DOHH2 (cell line): ENCODE measurements around the gene KIRREL3.

Source experiments
- H3F3A ChIP-seq: fragments of 200-600 bp; sonication (generic), shearing (Covaris generic); 2 replicates; pipeline ENCODE4 v1.6.0; 2016; ENCODE audit warnings: antibody characterized with exemption, mild to moderate bottlenecking; ENCODE audit not compliant: control insufficient read depth, insufficient read depth
- H3K27ac ChIP-seq: fragments of 200-600 bp; sonication (generic); 2 replicates; pipeline ENCODE4 v1.5.1; 2014; ENCODE audit warnings: low read depth, mild to moderate bottlenecking, low read length, moderate library complexity
- H3K27me3 ChIP-seq: fragments of 200-600 bp; sonication (generic); 2 replicates; pipeline ENCODE4 v1.6.1; 2014; ENCODE audit warnings: mild to moderate bottlenecking, low read length, mixed read lengths; ENCODE audit not compliant: control insufficient read depth
- H3K36me3 ChIP-seq: fragments of 200-600 bp; sonication (generic); 2 replicates; pipeline ENCODE4 v1.6.1; 2014; ENCODE audit warnings: mild to moderate bottlenecking, low read length, moderate library complexity, mixed read lengths; ENCODE audit not compliant: control insufficient read depth
- H3K4me1 ChIP-seq: fragments of 200-600 bp; sonication (generic); 2 replicates; pipeline ENCODE4 v1.6.1; 2014; ENCODE audit warnings: mild to moderate bottlenecking, low read length, mixed read lengths; ENCODE audit not compliant: control insufficient read depth
- H3K4me2 ChIP-seq: fragments of 200-600 bp; sonication (generic); 2 replicates; pipeline ENCODE4 v1.6.0; 2014; ENCODE audit warnings: mild to moderate bottlenecking, low read length, moderate library complexity
- H3K4me3 ChIP-seq: fragments of 200-600 bp; sonication (generic); 2 replicates; pipeline ENCODE4 v1.5.1; 2014; ENCODE audit warnings: mild to moderate bottlenecking, low read length, mixed read lengths
- H3K79me2 ChIP-seq: fragments of 200-600 bp; sonication (generic); 2 replicates; pipeline ENCODE4 v1.6.1; 2014; ENCODE audit warnings: mild to moderate bottlenecking, low read length, mixed read lengths; ENCODE audit not compliant: control insufficient read depth
- H3K9me2 ChIP-seq: fragments of 200-600 bp; sonication (generic); replicated peaks from 2 replicates; pipeline ENCODE4 v1.6.1; 2014; ENCODE audit warnings: mild to moderate bottlenecking, low read length, mixed read lengths; ENCODE audit not compliant: control insufficient read depth
- H3K9me3 ChIP-seq: fragments of 200-600 bp; sonication (generic); 2 replicates; pipeline ENCODE4 v1.6.1; 2014; ENCODE audit warnings: antibody characterized with exemption, low read length, mixed read lengths; ENCODE audit not compliant: control insufficient read depth, insufficient read depth
- H4K20me1 ChIP-seq: fragments of 200-600 bp; sonication (generic); 2 replicates; pipeline ENCODE4 v1.6.0; 2014; ENCODE audit warnings: low read depth, mild to moderate bottlenecking, antibody characterized with exemption, low read length, moderate library complexity; ENCODE audit not compliant: control insufficient read depth, insufficient read depth
- EZH2phosphoT487 ChIP-seq: fragments of 200-600 bp; sonication (generic); IDR thresholded peaks from 2 replicates; pipeline ENCODE4 v1.6.1; 2017; ENCODE audit warnings: borderline replicate concordance, mild to moderate bottlenecking, antibody characterized with exemption, low read length, moderate library complexity, mixed read lengths
- TF ChIP-seq, protein P1 (sequence below): fragments of 200-600 bp; sonication (generic); IDR thresholded peaks from one replicate; pipeline ENCODE4 v1.5.1; 2014; ENCODE audit warnings: antibody characterized with exemption, mild to moderate bottlenecking, low read depth, low read length; ENCODE audit not compliant: poor library complexity, severe bottlenecking

Gene KIRREL3

DNA sequence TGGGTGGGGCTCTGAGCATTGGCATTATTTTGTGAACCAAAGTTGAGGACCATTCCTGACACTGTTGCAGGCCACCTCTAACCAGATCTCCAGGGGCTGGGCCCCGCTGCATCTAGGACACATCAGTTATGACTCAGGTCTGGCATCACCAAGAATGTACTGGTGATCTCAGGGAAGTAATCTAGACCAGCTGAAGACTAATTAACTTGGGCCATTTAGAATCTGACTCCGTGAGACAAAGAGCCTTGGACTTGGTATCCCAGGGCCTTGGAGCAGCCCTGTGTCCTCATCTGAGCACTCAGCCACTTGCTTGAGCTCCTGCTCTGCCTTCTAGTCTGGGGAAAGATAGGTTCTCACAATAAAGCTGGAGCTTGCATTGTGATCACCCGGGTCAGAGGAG is 200.6 kb downstream of the KIRREL3 start:
- TF ChIP-seq, protein P1, sequence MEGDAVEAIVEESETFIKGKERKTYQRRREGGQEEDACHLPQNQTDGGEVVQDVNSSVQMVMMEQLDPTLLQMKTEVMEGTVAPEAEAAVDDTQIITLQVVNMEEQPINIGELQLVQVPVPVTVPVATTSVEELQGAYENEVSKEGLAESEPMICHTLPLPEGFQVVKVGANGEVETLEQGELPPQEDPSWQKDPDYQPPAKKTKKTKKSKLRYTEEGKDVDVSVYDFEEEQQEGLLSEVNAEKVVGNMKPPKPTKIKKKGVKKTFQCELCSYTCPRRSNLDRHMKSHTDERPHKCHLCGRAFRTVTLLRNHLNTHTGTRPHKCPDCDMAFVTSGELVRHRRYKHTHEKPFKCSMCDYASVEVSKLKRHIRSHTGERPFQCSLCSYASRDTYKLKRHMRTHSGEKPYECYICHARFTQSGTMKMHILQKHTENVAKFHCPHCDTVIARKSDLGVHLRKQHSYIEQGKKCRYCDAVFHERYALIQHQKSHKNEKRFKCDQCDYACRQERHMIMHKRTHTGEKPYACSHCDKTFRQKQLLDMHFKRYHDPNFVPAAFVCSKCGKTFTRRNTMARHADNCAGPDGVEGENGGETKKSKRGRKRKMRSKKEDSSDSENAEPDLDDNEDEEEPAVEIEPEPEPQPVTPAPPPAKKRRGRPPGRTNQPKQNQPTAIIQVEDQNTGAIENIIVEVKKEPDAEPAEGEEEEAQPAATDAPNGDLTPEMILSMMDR, result no peak
- no peak for TF ChIP-seq EZH2phosphoT487
- H3K4me1 ChIP-seq, result no peaks in the 10 kb centered on the region

DNA sequence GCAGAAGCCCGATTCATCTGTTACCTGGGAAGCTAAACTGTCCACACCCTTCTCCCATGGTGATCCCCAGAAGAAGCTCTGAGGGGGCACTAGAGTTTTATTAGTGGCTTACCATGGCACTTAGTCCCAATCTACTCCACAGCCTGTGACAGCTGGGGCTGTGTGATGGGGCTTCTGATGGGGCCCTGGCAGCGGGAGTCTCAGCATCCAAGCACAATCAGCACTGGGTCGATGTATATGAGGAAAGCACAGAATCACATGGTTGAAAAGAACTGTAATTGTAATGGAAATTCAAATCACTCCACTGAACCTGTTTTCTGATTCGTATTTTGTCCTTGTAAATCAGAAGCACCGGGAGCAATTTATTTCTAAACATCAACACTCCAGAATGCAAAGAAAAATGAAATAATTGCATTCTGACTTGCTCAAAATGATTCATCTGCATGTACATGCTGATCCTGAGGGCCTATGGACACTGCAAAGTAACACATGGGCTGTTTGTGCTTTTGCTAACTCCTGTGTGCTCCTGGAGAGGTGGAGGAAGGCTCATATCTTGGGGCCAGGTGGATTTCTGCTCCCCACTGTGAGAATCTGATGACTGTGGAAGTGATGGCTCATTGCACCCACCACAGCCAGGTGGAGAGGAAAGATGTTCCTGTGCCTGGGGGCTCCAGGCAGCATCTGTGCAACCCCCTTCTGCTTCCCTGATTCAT is 203.0 kb downstream of the KIRREL3 start:
- Histone ChIP-seq H3K79me2 (no peaks in the 10 kb centered on the region), H3K9me2 (no peaks in the 10 kb centered on the region), H3K27ac (no peak overlapping the region), H4K20me1 (no peaks in the 10 kb centered on the region), H3K4me3 (no peak overlapping the region), H3K4me1 (no peaks in the 10 kb centered on the region), H3K9me3 (peaks cover 6% of the 10 kb centered on the region; the same call in 1 of the 2 replicates), H3K36me3 (no peaks in the 10 kb centered on the region), H3K4me2 (no peak overlapping the region), H3F3A (no peaks in the 10 kb centered on the region), H3K27me3 (no peaks in the 10 kb centered on the region)
- TF ChIP-seq EZH2phosphoT487, result no peak
- TF ChIP-seq, protein P1, result no peak

More for the DNA sequence above, 200.6 kb downstream of the KIRREL3 start:
- no peaks in the 10 kb centered on the region for H3F3A ChIP-seq
- H3K4me2 ChIP-seq, result no peak overlapping the region
- H3K27ac ChIP-seq, result no peak overlapping the region
- H3K9me3 ChIP-seq, result peaks cover 6% of the 10 kb centered on the region; the same call in 1 of the 2 replicates
- H4K20me1 ChIP-seq, result no peaks in the 10 kb centered on the region
- no peak overlapping the region for H3K4me3 ChIP-seq
- H3K36me3 ChIP-seq, result no peaks in the 10 kb centered on the region
- peaks cover 3% of the 10 kb centered on the region; the same call in 1 of the 2 replicates for H3K27me3 ChIP-seq
- no peaks in the 10 kb centered on the region for H3K79me2 ChIP-seq
- no peaks in the 10 kb centered on the region for H3K9me2 ChIP-seq

DNA sequence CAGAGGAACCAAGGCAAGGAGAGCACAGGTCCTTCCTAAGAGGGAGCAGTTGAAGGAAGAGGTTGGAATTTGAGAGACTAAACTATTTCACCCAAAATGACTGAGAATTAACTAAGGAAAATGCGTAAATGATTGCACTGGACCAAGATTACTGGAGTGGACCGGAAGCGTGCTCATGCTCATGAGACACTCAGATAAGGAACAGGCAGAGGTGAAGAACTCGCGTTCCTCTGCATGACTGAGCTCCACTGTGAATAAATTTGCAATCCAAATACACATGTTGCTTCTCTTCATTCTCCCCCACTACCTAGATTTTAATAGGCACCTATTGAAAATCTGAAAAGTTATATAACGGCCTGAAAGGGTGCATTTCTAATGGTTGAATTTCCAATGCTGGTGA is 207.0 kb downstream of the KIRREL3 start:
- no peaks in the 10 kb centered on the region for H3K9me3 ChIP-seq
- no peaks in the 10 kb centered on the region for H3K79me2 ChIP-seq
- H3K9me2 ChIP-seq, result no peaks in the 10 kb centered on the region
- no peaks in the 10 kb centered on the region for H3K4me1 ChIP-seq
- TF ChIP-seq EZH2phosphoT487, result no peak
- TF ChIP-seq, protein P1, result no peak
- no peaks in the 10 kb centered on the region for H4K20me1 ChIP-seq
- H3K27ac ChIP-seq, result no peak overlapping the region
- no peaks in the 10 kb centered on the region for H3F3A ChIP-seq
- no peak overlapping the region for H3K4me2 ChIP-seq
- no peaks in the 10 kb centered on the region for H3K27me3 ChIP-seq
- H3K4me3 ChIP-seq, result no peak overlapping the region
- no peaks in the 10 kb centered on the region for H3K36me3 ChIP-seq
